Bone marrow (tissue), 2 donors: ENCODE data around the gene MANBA.

Experiments used
- DNase-seq, 2 donors: peaks; one replicate each; lab custom pipeline; 2025; lab: John Stamatoyannopoulos, UW

MANBA gene

GRCh38 chr4:102760645-102761295 is at the start of gene MANBA:
MANBA (minus strand) TSS chr4:102760968; CDS start chr4:102760894, 74 bp downstream.
- DNase-seq: peak; percentile 64 to 91

- DNase-seq: no peak
These were observed 48.9 kb upstream of the MANBA start for GRCh38 chr4:102809691-102810090.

GRCh38 chr4:102809190-102809589 is 48.4 kb upstream of the MANBA start:
- DNase-seq: no peak

- DNase-seq: no peak
These were observed 47.2 kb upstream of the MANBA start for GRCh38 chr4:102808009-102808408.

GRCh38 chr4:102807345-102807744 is 46.6 kb upstream of the MANBA start:
- DNase-seq: no peak

GRCh38 chr4:102799816-102800215 is 39.0 kb upstream of the MANBA start:
- DNase-seq: no peak

- no peak for DNase-seq
These were observed 34.2 kb upstream of the MANBA start for GRCh38 chr4:102794999-102795398.

GRCh38 chr4:102792361-102792936 is 31.7 kb upstream of the MANBA start:
- DNase-seq: no peak

GRCh38 chr4:102791318-102791835 is 30.6 kb upstream of the MANBA start:
- no peak for DNase-seq

GRCh38 chr4:102789317-102789717 is 28.5 kb upstream of the MANBA start:
- peak in 1 of 2 donors; percentile 35 for DNase-seq

GRCh38 chr4:102787944-102788343 is 27.2 kb upstream of the MANBA start:
- no peak for DNase-seq

GRCh38 chr4:102787096-102787881 is 26.5 kb upstream of the MANBA start:
- no peak for DNase-seq

- no peak for DNase-seq
These were observed 25.5 kb upstream of the MANBA start for GRCh38 chr4:102786279-102786678.

- DNase-seq: no peak
These were observed 22.2 kb upstream of the MANBA start for GRCh38 chr4:102783006-102783405.

- DNase-seq: no peak
These were observed 20.8 kb upstream of the MANBA start for GRCh38 chr4:102781570-102781969.

- DNase-seq: no peak
These were observed 19.8 kb upstream of the MANBA start for GRCh38 chr4:102780476-102781144.

- DNase-seq: peak in 1 of 2 donors; percentile 18
These were observed 18.4 kb upstream of the MANBA start for GRCh38 chr4:102779204-102779603.

GRCh38 chr4:102778720-102779119 is 18.0 kb upstream of the MANBA start:
- DNase-seq: no peak

- DNase-seq: no peak
These were observed 15.0 kb upstream of the MANBA start for GRCh38 chr4:102775805-102776204.

- DNase-seq: no peak
These were observed 13.5 kb upstream of the MANBA start for GRCh38 chr4:102774254-102774653.

- DNase-seq: no peak
These were observed 12.1 kb upstream of the MANBA start for GRCh38 chr4:102772738-102773340.

- DNase-seq: no peak
These were observed 4.1 kb upstream of the MANBA start for GRCh38 chr4:102764901-102765300.
